GM19372 (cell line): ENCODE data around the gene TAS1R1.

Experiments used
- ATAC-seq: cut with Tn5 transposase; IDR thresholded peaks from one replicate; pipeline ENCODE4 v1.9.1; 2021; ENCODE audit warnings: mild to moderate bottlenecking, low read depth, moderate library complexity; ENCODE audit not compliant: unreplicated experiment

The TAS1R1 gene

DNA sequence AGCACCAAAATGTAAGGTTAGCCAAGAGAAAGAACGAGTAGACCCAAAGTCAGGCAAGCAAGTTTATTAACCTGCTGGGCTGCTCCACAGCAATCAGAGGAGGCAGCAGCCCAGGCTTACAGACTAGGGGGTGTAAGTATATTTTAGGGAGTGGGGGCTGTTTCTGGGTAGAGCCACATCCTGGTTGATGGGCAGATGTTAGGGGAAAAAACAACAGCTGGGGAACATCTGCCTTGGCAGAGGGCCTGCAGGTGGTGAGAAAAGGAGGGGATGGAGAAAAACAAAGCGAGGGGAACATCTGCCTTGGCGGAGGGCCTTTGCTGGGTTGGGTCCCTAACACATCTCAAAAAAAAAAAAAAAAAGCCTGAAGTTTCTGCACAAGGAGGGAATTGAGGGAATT, 15.0 kb downstream of the TAS1R1 start:
- no peak for ATAC-seq

DNA sequence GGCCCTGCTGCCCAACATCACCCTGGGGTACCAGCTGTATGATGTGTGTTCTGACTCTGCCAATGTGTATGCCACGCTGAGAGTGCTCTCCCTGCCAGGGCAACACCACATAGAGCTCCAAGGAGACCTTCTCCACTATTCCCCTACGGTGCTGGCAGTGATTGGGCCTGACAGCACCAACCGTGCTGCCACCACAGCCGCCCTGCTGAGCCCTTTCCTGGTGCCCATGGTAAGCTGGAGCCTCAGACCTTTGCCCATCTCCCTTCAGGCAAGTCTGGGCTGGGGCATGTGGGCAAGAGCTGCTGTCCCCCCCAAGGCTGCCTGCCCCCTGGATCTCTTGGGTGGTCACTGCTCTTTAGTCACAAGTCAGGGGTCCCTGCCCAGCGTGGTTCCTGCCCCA, 15.9 kb downstream of the TAS1R1 start:
- ATAC-seq = no peak

DNA sequence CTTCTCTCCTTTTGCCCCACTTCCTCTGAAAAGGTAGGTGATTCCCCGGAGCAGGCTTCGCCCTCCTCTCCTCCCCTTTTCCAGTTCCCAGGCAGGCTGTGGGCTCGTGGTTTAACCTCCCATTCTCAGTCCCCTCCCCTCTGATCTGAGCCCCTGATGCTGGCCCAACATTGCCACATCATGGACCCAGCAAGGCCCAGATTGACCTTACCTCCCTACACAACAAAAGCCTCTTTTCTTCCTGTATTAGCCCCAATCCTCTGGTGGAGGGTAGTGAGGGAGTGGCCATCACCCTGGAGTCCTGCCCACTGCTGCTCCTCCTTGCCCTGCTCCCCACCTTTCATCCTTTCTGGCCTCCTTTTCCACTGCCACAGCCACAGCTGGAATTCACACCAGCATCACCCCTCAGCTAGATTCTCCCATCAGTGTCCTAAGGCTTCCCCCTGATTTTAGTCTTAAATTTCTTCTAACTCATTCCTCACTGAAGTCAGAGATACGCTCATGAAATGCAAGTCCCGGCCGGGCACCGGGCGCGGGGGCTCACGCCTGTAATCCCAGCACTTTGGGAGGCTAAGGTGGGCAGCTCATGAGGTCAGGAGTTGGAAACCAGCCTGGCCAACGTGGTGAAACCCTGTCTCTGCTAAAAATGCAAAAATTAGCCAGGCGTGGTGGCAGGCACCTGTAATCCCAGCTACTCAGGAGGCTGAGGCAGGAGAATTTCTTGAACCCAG, 17.7 kb downstream of the TAS1R1 start:
- ATAC-seq = no peak

DNA sequence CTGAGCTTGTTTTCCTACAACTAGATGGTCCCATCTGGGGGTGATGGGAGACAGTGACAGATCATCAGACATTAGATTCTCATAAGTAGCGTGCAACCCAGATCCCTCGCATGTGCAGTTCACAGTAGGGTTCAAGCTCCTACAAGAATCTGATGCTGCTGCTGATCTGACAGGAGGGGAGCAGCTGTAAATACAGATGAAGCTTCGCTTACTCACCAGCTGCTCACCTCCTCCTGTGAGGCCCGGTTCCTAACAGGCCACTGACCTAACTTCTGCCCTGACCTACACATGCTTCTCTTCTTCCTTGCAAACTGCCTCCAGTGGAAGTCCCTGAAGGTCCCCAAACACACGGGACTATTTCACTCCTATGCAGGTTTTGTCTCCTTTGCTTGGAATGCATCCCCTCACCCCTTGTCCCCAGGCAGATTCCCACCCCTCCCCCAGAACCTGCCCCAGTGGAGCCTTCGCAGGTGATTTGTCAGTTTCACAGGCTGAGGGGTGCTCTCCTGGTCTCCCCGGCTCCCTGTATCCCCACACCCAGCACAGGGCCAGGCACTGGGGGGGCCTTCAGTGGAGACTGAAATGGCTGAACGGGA, 19.0 kb downstream of the TAS1R1 start:
- no peak for ATAC-seq

DNA sequence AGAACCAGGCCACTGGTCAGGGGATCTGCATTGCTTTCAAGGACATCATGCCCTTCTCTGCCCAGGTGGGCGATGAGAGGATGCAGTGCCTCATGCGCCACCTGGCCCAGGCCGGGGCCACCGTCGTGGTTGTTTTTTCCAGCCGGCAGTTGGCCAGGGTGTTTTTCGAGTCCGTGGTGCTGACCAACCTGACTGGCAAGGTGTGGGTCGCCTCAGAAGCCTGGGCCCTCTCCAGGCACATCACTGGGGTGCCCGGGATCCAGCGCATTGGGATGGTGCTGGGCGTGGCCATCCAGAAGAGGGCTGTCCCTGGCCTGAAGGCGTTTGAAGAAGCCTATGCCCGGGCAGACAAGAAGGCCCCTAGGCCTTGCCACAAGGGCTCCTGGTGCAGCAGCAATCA, 19.7 kb downstream of the TAS1R1 start:
- ATAC-seq = no peak

DNA sequence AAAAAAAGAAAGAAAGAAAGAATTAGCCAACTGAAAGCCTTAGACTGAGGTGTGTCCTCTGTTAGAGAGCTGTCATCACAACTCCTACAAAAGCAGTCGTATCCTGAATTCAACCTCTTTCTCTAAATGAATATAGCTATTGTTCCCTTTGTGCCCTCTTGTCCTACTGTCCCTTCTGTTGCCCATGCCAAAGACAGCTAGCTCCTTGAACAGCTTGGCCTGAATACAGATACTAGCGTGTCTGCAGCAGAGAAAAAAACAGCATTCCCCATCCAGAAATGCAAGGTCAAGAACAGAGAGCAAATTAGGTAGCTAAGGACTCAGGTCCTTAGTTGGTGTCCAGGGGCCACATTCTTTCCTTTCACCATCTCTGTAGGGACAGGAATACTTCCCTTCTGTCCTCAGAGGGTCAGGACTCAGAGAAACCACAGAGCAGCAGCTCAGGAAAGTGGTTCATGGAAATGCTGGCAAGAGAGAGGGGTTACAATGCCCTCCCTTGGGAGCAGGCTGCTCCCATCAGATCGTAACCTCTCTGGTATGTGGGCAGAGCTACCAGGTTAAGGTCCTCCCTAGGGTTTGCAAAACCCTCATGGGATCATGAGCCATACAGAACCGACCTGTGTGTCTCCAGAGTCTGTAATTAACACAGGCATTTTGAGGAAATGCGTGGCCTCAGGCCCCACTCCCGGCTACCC, 22.9 kb downstream of the TAS1R1 start:
- no peak for ATAC-seq

DNA sequence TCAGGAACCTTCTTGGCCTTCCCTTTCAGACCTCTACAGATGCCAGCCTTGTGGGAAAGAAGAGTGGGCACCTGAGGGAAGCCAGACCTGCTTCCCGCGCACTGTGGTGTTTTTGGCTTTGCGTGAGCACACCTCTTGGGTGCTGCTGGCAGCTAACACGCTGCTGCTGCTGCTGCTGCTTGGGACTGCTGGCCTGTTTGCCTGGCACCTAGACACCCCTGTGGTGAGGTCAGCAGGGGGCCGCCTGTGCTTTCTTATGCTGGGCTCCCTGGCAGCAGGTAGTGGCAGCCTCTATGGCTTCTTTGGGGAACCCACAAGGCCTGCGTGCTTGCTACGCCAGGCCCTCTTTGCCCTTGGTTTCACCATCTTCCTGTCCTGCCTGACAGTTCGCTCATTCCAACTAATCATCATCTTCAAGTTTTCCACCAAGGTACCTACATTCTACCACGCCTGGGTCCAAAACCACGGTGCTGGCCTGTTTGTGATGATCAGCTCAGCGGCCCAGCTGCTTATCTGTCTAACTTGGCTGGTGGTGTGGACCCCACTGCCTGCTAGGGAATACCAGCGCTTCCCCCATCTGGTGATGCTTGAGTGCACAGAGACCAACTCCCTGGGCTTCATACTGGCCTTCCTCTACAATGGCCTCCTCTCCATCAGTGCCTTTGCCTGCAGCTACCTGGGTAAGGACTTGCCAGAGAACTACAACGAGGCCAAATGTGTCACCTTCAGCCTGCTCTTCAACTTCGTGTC, 23.7 kb downstream of the TAS1R1 start:
- no peak for ATAC-seq

DNA sequence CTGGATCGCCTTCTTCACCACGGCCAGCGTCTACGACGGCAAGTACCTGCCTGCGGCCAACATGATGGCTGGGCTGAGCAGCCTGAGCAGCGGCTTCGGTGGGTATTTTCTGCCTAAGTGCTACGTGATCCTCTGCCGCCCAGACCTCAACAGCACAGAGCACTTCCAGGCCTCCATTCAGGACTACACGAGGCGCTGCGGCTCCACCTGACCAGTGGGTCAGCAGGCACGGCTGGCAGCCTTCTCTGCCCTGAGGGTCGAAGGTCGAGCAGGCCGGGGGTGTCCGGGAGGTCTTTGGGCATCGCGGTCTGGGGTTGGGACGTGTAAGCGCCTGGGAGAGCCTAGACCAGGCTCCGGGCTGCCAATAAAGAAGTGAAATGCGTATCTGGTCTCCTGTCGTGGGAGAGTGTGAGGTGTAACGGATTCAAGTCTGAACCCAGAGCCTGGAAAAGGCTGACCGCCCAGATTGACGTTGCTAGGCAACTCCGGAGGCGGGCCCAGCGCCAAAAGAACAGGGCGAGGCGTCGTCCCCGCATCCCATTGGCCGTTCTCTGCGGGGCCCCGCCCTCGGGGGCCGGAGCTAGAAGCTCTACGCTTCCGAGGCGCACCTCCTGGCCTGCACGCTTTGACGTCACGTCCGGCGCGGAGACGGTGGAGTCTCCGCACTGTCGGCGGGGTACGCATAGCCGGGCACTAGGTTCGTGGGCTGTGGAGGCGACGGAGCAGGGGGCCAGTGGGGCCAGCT, 24.4 kb downstream of the TAS1R1 start, which contains the start of gene ZBTB48:
ZBTB48 (plus strand) TSS at position 621 of the 745 bp plus-strand sequence. CDS start 616 bp downstream, outside the sequence.
- ATAC-seq = peak; percentile 97

DNA sequence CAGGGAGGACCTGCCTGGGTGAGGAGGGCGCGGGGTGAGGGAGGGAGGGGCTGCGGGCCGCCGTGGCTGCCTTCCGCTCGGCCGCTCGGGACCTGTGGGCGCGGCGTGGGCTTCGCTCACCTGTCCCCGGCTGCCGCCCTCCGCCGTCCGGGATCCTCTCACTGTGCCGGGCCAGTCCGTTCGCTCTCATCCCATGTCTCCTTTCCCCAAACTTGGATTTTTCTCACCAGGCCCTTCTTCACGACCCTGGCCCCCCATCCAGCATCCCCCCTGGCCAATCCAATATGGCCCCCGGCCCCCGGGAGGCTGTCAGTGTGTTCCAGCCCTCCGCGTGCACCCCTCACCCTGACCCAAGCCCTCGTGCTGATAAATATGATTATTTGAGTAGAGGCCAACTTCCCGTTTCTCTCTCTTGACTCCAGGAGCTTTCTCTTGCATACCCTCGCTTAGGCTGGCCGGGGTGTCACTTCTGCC, 25.0 kb downstream of the TAS1R1 start:
- ATAC-seq = peak; percentile 2

DNA sequence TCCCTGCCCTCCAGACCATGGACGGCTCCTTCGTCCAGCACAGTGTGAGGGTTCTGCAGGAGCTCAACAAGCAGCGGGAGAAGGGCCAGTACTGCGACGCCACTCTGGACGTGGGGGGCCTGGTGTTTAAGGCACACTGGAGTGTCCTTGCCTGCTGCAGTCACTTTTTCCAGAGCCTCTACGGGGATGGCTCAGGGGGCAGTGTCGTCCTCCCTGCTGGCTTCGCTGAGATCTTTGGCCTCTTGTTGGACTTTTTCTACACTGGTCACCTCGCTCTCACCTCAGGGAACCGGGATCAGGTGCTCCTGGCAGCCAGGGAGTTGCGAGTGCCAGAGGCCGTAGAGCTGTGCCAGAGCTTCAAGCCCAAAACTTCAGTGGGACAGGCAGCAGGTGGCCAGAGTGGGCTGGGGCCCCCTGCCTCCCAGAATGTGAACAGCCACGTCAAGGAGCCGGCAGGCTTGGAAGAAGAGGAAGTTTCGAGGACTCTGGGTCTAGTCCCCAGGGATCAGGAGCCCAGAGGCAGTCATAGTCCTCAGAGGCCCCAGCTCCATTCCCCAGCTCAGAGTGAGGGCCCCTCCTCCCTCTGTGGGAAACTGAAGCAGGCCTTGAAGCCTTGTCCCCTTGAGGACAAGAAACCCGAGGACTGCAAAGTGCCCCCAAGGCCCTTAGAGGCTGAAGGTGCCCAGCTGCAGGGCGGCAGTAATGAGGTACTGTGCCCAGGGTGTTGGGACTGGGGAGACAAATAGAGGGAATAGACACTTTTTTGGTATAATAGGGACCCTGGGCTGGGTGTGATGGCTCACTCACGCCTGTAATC, 25.7 kb downstream of the TAS1R1 start:
- no peak for ATAC-seq

DNA sequence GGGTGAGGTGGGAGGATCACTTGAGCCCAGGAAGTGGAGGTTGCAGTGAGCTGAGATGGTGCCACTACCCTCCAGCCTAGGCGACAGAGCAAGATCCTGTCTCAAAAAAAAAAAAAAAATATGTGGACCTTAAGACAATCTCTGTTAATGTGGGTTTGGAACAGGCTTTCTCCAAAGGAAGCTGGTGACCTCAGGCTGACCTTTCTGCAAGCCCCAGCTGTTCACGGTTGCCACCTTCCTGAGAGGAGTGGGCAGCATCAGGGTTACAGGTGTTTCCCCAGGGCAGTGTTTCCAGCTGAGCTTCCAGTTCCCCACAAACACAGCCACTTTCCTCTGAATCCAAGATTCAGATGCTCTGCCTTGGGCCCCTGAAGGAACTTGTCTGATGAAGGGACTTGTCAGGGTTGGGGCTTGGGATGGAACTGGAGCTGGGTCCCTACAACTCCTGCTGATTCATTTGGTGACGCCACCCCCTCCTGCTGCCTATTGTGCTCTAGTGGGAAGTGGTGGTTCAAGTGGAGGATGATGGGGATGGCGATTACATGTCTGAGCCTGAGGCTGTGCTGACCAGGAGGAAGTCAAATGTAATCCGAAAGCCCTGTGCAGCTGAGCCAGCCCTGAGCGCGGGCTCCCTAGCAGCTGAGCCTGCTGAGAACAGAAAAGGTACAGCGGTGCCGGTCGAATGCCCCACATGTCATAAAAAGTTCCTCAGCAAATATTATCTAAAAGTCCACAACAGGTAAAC, 26.6 kb downstream of the TAS1R1 start:
- ATAC-seq = no peak

DNA sequence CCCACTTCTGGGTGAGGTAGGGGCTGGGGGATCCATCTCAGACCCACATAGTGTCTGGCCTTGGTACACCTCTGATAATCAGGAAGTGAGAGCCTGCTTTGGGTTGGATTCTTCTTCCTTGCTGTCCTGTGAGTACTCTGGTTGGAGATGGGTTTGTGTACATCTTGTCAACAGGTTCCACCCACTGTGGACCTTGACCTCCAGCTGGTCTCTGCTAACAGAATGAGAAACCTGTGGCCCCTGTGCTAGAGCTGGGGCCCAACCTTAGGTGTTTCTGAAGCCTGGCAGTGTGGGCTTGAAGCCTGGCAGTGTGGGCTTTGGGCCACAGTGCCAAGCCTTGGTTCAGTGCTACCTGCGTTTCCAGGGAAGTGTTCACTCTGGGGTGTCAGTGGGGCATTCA, 27.3 kb downstream of the TAS1R1 start:
- no peak for ATAC-seq

DNA sequence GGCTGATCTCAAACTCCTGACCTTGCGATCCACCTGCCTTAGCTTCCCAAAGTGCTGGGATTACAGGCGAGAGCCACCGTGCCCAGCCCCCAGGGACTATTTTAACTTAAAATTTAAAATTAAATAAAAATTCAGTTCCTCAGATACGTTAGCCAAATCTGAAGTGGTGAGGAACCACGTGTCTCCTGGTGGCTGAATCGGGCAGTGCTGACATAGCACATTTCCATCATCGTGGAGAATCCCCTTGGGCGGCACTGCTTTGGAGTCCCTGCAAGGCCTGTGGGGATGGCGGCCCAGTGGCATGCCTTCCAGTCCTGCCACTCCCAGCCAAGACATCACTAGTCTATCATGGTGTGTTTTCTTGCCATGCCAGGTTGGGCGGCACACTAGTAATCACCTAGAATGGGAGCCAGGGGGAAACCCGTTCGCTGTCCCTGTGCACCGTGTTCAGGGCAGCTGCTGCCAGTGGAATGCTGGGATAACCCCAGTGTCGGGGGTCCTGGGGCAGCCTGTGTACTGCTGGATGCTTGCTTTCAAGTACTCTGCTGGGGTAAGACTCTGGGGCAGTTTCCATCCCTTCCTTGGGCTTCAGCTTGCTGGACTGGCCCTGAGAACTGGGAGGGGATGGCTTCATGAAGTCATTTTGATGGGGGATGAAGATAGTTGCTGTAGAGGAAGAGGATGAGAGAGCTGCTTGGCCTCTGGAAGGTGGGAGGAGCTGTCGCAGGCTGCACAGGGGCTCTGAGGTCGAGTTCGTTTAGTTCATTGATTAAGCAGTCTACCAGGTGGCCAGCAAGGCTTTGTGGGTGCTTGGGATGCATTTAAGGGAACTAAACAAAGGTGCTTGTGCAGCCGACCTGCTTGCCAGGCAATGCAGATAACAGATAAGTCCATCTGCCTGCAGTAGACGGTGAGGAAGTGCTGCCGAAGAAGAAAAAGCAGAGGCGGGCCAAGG, 29.3 kb downstream of the TAS1R1 start:
- no peak for ATAC-seq

DNA sequence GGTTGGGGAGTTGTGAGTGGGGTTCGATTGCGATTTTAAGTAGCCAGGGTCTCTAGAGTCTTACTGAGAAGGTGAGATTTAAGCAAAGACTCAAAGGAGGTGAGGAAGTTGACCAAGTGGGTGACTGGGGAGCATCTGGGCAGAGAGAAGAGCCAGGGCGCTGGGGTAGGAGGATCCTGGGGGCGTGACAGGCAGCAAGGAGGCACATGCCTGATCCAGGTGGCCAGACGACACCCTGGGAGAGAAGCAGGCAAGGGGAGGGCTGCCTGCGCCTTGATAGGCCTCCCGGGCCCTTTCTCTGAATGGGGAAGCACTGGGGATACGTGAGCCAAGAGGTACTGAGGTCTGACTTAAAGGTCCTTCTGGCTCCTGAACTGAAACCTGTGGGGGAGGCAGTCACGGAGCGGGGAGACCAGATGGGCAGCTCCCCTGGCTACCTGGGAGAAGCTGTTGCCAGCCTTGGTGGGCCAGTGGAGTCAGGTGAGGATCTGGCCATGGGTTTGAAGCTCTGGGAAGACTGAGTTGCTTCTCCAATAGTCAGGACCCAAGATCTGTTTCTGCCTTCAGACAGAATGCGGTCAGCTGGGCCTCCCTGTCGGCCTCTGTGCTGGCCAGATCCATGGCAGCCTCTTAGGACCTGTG, 30.1 kb downstream of the TAS1R1 start:
- no peak for ATAC-seq

DNA sequence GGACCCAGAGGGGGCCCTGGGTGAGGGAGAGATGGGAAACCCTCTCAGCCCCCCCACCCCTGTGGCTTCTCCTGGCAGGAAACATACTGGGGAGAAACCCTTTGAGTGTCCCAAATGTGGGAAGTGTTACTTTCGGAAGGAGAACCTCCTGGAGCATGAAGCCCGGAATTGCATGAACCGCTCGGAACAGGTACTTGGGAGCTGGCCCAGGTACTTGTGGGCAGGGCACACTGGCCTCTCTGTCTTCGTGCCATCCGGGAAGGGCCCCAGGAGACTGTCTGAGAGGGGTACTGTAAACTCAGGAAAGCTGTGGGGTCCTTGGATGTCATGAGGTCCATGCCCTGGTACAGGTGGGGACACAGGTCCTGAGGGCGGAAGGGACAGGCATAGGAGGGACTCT, 30.7 kb downstream of the TAS1R1 start:
- ATAC-seq = no peak

DNA sequence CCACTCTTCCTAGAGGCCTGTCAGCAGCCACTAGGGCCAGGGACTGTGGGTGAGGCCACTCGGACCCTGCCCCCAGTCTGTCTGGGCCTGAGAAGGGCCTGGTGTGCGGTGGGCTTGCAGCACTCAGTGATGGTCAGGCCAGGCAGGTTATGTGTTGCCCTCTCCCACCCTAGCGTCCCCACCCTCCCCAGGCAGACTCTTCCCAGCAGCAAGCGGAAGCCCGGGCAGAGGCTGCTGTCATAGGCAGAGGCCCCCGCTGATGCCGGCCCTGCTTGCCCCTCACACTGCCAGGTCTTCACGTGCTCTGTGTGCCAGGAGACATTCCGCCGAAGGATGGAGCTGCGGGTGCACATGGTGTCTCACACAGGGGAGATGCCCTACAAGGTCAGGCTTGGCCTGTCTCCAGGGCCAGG, 31.3 kb downstream of the TAS1R1 start:
- no peak for ATAC-seq
